Endodermal cell (in vitro differentiated cells): ENCODE data around the gene KLHL9. TPM values are rescaled to one million over a fixed set of nuclear protein-coding genes. Genes with fewer than 3 reads are reported as not detected.

Source experiments
- DNase-seq: peaks from one replicate; pipeline ENCODE4 v3.0.0-alpha.2; 2017
- H3K27ac ChIP-seq: 2 replicates; pipeline ENCODE4 v1.5.1; 2013; ENCODE audit warnings: mild to moderate bottlenecking, low read depth, low read length, moderate library complexity
- H3K27me3 ChIP-seq: 2 replicates; pipeline ENCODE4 v1.6.1; 2013; ENCODE audit warnings: mild to moderate bottlenecking, low read length, moderate library complexity; ENCODE audit not compliant: insufficient read depth, control insufficient read depth, poor library complexity, severe bottlenecking
- H3K36me3 ChIP-seq: 2 replicates; pipeline ENCODE4 v1.7.0; 2013; ENCODE audit warnings: mild to moderate bottlenecking, low read length, moderate library complexity; ENCODE audit not compliant: control insufficient read depth, insufficient read depth
- H3K4me1 ChIP-seq: one replicate; pipeline ENCODE4 v1.7.0; 2013; ENCODE audit warnings: low read length; ENCODE audit not compliant: control insufficient read depth, insufficient read depth
- H3K4me3 ChIP-seq: 2 replicates; pipeline ENCODE4 v1.5.1; 2013; ENCODE audit warnings: mild to moderate bottlenecking, low read length, moderate library complexity
- H3K9ac ChIP-seq: 2 replicates; pipeline ENCODE4 v1.6.1; 2013; ENCODE audit warnings: mild to moderate bottlenecking, low read length, moderate library complexity; ENCODE audit not compliant: poor library complexity, severe bottlenecking; ENCODE audit errors: extremely low read depth
- H3K9me3 ChIP-seq: 2 replicates; pipeline ENCODE4 v1.6.1; 2013; ENCODE audit warnings: mild to moderate bottlenecking, low read length, moderate library complexity; ENCODE audit not compliant: control insufficient read depth
- H3K27ac Mint-ChIP-seq: 2 replicates; pipeline ENCODE4 v1.8.0; 2020; ENCODE audit warnings: mixed read lengths
- H3K27me3 Mint-ChIP-seq: 2 replicates; pipeline ENCODE4 v1.8.0; 2021; ENCODE audit warnings: mild to moderate bottlenecking, mixed read lengths; ENCODE audit not compliant: insufficient read depth
- H3K36me3 Mint-ChIP-seq: 2 replicates; pipeline ENCODE4 v1.8.0; 2020; ENCODE audit warnings: low read depth, mixed read lengths
- H3K4me1 Mint-ChIP-seq: 2 replicates; pipeline ENCODE4 v1.8.0; 2020; ENCODE audit warnings: mixed read lengths
- H3K4me3 Mint-ChIP-seq: 2 replicates; pipeline ENCODE4 v1.8.0; 2020; ENCODE audit warnings: mild to moderate bottlenecking, moderate library complexity, mixed read lengths
- H3K9me3 Mint-ChIP-seq: 2 replicates; pipeline ENCODE4 v1.8.0; 2020; ENCODE audit warnings: mild to moderate bottlenecking, mixed read lengths
- CTCF ChIP-seq: fragments of 200-600 bp; sonication (generic); conservative IDR thresholded peaks from 2 replicates; pipeline ENCODE4 v1.5.0; 2021; ENCODE audit warnings: antibody characterized with exemption, mild to moderate bottlenecking
- WGBS, 2 experiments: methylation state at CpG; one replicate each; pipeline versions ENCODE4 v1.1.5 to v1.1.7; 2013; ENCODE audit warnings: missing lambda C conversion rate in 2 of 2, mixed read lengths in 1 of 2; ENCODE audit not compliant: insufficient coverage in 1 of 2, insufficient read length in 1 of 2; 5-methylcytosine and 5-hydroxymethylcytosine counted together
- total RNA-seq, 2 donors: library from RNA; stranded (reverse); fragmentation: NEBNext Ultra II Directional in 1 of 2; extraction: Animal tissue kit (Norgen Biotek cat#: 25700) in 1 of 2; gene quantifications; 2 replicates in 1 of 2; 3 replicates in 1 of 2; pipeline ENCODE4 v1.2.1, GENCODE V29; 2021

KLHL9 gene
- total RNA-seq, 2 donors from 2014 or later: 24.6 to 32.0 TPM

DNA sequence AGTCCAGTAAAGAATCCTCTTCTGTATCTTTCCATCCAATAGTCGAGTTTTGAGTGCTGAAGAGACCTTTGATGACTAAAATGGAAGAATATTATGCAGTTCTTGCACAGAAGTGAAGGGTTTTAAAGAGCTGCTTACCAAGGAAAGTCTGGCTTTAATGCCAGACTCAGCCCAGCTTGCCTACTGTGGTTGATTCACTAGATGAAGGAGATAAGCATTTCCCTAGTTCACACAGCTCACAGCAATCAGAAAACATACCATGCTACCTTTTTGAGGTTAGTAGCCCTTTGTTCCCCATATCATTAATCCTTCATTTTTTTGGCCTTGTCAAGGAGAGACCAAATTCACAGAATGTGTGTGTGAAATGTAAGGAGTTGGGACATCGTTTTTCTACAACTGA, 45.4 kb downstream of the KLHL9 start:
- H3K27me3 ChIP-seq: peaks cover 84% of the 10 kb centered on the region
- DNase-seq: no peak
- no peaks in the 10 kb centered on the region for H3K4me1 ChIP-seq
- H3K9ac ChIP-seq: no peak overlapping the region
- H3K27me3 Mint-ChIP-seq: peaks cover 93% of the 10 kb centered on the region
- no peaks in the 10 kb centered on the region for H3K36me3 Mint-ChIP-seq
- no peak overlapping the region for H3K27ac Mint-ChIP-seq
- no peak for TF ChIP-seq CTCF
- H3K4me3 ChIP-seq: no peak overlapping the region
- H3K4me1 Mint-ChIP-seq: no peaks in the 10 kb centered on the region
- no peaks in the 10 kb centered on the region for H3K9me3 Mint-ChIP-seq
- no peak overlapping the region for H3K27ac ChIP-seq
- no peak overlapping the region for H3K4me3 Mint-ChIP-seq
- no peaks in the 10 kb centered on the region for H3K36me3 ChIP-seq
- no peaks in the 10 kb centered on the region for H3K9me3 ChIP-seq
- WGBS, 2 experiments: 61 to 63% methylated on average over 2 of the region's 2 CpGs

DNA sequence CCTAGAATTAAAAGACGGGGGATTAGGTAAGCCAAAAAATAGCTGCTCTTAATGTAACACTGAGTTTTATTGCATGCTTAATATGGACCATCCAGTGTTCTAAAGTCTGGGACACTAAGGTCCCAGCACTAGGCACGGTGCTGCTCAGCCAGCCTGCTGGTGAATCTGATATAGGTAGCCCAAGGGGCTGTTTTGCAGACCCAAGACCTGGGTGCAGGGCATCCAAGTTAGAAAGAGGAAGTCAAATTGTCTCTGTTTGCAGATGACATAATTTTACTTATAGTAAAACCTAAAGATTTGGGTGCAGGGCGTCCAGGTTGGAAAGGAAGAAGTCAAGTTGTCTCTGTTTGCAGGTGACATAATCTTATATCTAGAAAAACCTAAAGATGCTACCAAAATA, 47.9 kb downstream of the KLHL9 start:
- peaks cover 76% of the 10 kb centered on the region for H3K27me3 ChIP-seq
- no peaks in the 10 kb centered on the region for H3K36me3 ChIP-seq
- Mint-ChIP-seq H3K4me1 (no peaks in the 10 kb centered on the region), H3K4me3 (no peak overlapping the region), H3K27me3 (peaks cover 88% of the 10 kb centered on the region), H3K27ac (no peak overlapping the region), H3K36me3 (no peaks in the 10 kb centered on the region), H3K9me3 (no peaks in the 10 kb centered on the region)
- DNase-seq: no peak
- H3K27ac ChIP-seq: no peak overlapping the region
- no peaks in the 10 kb centered on the region for H3K4me1 ChIP-seq
- no peak overlapping the region for H3K9ac ChIP-seq
- no peak overlapping the region for H3K4me3 ChIP-seq
- H3K9me3 ChIP-seq: no peaks in the 10 kb centered on the region
- TF ChIP-seq CTCF: no peak
- WGBS, 2 experiments: 85 to 88% methylated on average over 1 to 3 of the region's 3 CpGs

- no peak overlapping the region for H3K27ac ChIP-seq
- H3K4me1 ChIP-seq: no peaks in the 10 kb centered on the region
- H3K4me3 ChIP-seq: no peak overlapping the region
- Mint-ChIP-seq H3K4me3 (no peak overlapping the region), H3K27me3 (peaks cover 91% of the 10 kb centered on the region), H3K9me3 (no peaks in the 10 kb centered on the region), H3K36me3 (no peaks in the 10 kb centered on the region), H3K27ac (no peak overlapping the region), H3K4me1 (no peaks in the 10 kb centered on the region)
- 83 to 92% methylated on average over 1 to 5 of the region's 5 CpGs for WGBS, 2 experiments
- peaks cover 76% of the 10 kb centered on the region for H3K27me3 ChIP-seq
- no peaks in the 10 kb centered on the region for H3K36me3 ChIP-seq
- H3K9me3 ChIP-seq: no peaks in the 10 kb centered on the region
- H3K9ac ChIP-seq: no peak overlapping the region
- no peak for DNase-seq
- no peak for TF ChIP-seq CTCF
Measured at GRCh38 chr9:21286659-21287058, 48.5 kb downstream of the KLHL9 start.
